Activated naive CD8-positive, alpha-beta T cell treated with anti-CD3 and anti-CD28 coated beads, Interleukin-2, amount 10 ng/mL, durations not matched to agents 7 days and 5 days (primary cell): ENCODE results near the gene SPATA2L. TPM values are rescaled to one million over a fixed set of nuclear protein-coding genes. Genes with fewer than 3 reads are reported as not detected.

Source experiments
- ATAC-seq: fragments of 150-1000 bp; cut with Tn5 transposase; one replicate; pipeline ENCODE4 v1.10.0; 2021; ENCODE audit warnings: low read depth, moderate library complexity
- POLR2A ChIA-PET: fragments of 350-600 bp; sonication (Branson Sonifier 250); formaldehyde crosslinking; loops from one replicate; lab custom pipeline; 2021; ENCODE audit warnings: antibody characterized with exemption; lab: Charles Lee
- DNase-seq: peaks from one replicate; pipeline ENCODE4 v3.0.0; 2021
- H3K27ac Mint-ChIP-seq: one replicate; pipeline ENCODE4 v1.8.0; 2022; ENCODE audit warnings: mild to moderate bottlenecking, mixed read lengths
- H3K27me3 Mint-ChIP-seq: one replicate; pipeline ENCODE4 v1.8.0; 2022; ENCODE audit warnings: mild to moderate bottlenecking, moderate library complexity, mixed read lengths
- H3K36me3 Mint-ChIP-seq: one replicate; pipeline ENCODE4 v1.8.0; 2021; ENCODE audit warnings: mild to moderate bottlenecking, mixed read lengths
- H3K4me1 Mint-ChIP-seq: one replicate; pipeline ENCODE4 v1.8.0; 2021; ENCODE audit warnings: mixed read lengths
- H3K4me3 Mint-ChIP-seq: one replicate; pipeline ENCODE4 v1.8.0; 2022; ENCODE audit warnings: mild to moderate bottlenecking, moderate library complexity, mixed read lengths
- H3K9me3 Mint-ChIP-seq: one replicate; pipeline ENCODE4 v1.8.0; 2021; ENCODE audit warnings: mixed read lengths
- total RNA-seq, 2 experiments: library from RNA; stranded (reverse); gene quantifications; one replicate each; pipeline ENCODE4 v1.2.3, GENCODE V29; 2021

Gene SPATA2L
- total RNA-seq, 2 experiments from 2014 or later = 7.6 to 8.0 TPM

DNA sequence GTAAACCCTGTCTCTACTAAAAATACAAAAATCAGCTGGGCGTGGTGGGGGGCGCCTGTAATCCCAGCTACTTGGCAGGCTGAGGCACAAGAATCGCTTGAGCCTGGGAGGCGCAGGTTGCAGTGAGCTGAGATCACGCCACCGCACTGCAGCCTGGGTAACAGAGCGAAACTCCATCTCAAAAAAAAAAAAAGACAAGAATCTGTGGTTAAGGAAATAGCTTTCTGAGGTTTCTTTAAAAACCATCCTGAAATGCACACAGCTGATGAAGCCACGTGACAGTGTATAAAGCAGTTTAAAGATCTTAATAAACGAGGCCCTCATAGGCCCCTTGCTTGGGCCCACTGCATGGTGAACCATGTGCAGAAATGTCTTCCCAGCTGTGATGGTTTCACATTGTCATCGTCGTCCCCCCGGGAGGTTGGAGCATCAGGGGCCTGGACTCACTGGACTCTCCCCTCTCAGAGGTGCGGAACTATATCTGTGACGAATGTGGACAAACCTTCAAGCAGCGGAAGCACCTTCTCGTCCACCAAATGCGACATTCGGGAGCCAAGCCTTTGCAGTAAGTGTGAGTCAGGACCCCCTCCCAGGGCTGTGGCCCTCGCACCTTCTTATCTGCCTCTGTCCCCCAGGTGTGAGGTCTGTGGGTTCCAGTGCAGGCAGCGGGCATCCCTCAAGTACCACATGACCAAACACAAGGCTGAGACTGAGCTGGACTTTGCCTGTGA lies 36.0 kb upstream of the SPATA2L start:
- H3K27me3 Mint-ChIP-seq = no peaks in the 10 kb centered on the region
- peaks cover 47% of the 10 kb centered on the region for H3K36me3 Mint-ChIP-seq
- peaks cover 21% of the 10 kb centered on the region for H3K4me1 Mint-ChIP-seq
- no peak for DNase-seq
- peak overlapping the region; percentile 82 for H3K27ac Mint-ChIP-seq
- H3K9me3 Mint-ChIP-seq = no peaks in the 10 kb centered on the region
- H3K4me3 Mint-ChIP-seq = peak overlapping the region; percentile 31
- POLR2A ChIA-PET = interaction anchor here (1.0 to 1.7 kb wide), 9 partner anchors 8 to 136 kb away, joined by 3 to 18 read pairs (median 5); partner anchors contain the start of gene TCF25
- peak; percentile 60 for ATAC-seq

DNA sequence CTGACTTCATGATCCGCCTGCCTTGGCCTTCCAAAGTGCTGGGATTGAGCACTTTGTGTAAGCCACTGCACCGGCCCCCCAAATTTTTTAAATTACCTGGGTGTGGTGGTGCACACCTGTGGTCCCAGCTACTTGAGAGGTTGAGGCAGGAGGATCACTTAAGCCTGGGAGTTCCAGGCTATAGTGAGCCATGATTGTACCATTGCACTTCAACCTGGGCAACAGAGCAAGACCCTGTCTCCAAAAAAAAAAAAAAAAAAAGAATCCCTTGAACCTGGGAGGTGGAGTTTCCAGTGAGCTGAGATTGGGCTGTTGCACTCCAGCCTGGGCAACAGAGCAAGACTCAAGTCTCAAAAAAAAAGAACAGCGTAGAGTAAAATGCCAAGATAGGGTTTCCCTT lies 35.0 kb upstream of the SPATA2L start:
- Mint-ChIP-seq H3K9me3 (no peaks in the 10 kb centered on the region), H3K36me3 (peaks cover 53% of the 10 kb centered on the region), H3K4me1 (peaks cover 25% of the 10 kb centered on the region), H3K4me3 (peak overlapping the region; percentile 31), H3K27me3 (no peaks in the 10 kb centered on the region), H3K27ac (peak overlapping the region; percentile 82)
- POLR2A ChIA-PET = interaction anchor here (1.0 to 1.4 kb wide), 2 partner anchors 9 to 13 kb away, joined by 6 to 18 read pairs; no protein-coding TSS in a partner anchor
- DNase-seq = no peak
- ATAC-seq = no peak

DNA sequence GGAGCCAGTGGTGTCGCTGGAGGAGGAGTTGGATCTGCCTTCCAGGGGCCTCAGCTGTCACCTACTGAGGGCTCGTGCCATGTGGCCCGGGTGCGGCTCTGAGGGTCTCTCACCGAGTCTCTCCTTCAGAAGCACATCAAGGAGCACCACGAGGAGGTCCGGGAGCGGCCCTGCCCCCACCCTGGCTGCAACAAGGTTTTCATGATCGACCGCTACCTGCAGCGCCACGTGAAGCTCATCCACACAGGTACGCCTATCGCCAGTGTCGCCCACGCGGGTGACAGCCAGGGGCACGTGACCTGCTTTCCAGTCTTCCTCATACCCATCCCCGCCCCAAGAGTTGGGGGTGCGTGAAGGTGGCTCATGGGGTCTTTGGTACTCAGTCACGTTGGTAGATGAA lies 32.3 kb upstream of the SPATA2L start:
- Mint-ChIP-seq H3K4me3 (no peak overlapping the region), H3K36me3 (peaks cover 54% of the 10 kb centered on the region), H3K9me3 (no peaks in the 10 kb centered on the region), H3K4me1 (peaks cover 21% of the 10 kb centered on the region), H3K27me3 (no peaks in the 10 kb centered on the region), H3K27ac (no peak overlapping the region)
- ATAC-seq (no peak), DNase-seq (no peak)
- POLR2A ChIA-PET = interaction anchor here (1.6 kb wide), 1 partner anchor 10 kb away, joined by 9 read pairs; no protein-coding TSS in a partner anchor

DNA sequence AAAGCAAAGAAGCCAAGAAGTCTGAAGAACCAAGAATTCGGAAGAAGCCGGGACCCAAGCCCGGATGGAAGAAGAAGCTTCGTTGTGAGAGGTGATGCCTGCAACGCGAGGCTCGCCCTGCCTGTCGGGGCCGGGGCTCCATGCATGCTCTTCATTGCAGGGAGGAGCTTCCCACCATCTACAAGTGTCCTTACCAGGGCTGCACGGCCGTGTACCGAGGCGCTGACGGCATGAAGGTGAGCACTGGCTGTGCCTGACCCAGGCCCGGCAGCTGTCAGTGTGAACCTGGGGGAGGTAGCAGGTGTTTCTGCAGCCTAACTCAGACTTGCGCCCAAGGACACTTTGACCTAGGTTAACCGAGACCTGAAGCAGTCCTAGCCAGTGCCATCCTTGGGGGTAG lies 31.8 kb upstream of the SPATA2L start:
- peaks cover 52% of the 10 kb centered on the region for H3K36me3 Mint-ChIP-seq
- ATAC-seq = no peak
- no peak overlapping the region for H3K27ac Mint-ChIP-seq
- no peak overlapping the region for H3K4me3 Mint-ChIP-seq
- POLR2A ChIA-PET = interaction anchor here (1.6 kb wide), 1 partner anchor 9 kb away, joined by 9 read pairs; no protein-coding TSS in a partner anchor
- DNase-seq = no peak
- peaks cover 21% of the 10 kb centered on the region for H3K4me1 Mint-ChIP-seq
- H3K9me3 Mint-ChIP-seq = no peaks in the 10 kb centered on the region
- H3K27me3 Mint-ChIP-seq = no peaks in the 10 kb centered on the region

DNA sequence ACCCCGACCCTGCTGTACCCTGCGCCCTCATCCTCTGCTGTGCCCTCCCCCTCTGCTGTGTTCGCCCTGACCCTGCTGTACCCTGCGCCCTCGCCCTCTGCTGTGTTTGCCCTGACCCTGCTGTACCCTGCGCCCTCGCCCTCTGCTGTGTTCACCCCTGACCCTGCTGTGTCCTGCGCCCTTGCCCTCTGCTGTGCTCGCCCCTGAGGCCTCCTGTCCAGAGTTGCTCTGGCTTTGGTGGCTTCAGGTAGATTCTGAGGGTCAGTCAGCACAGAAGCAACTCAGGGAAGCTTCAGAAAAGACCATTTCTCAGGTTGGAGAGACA lies 31.4 kb upstream of the SPATA2L start:
- H3K36me3 Mint-ChIP-seq = peaks cover 51% of the 10 kb centered on the region
- H3K4me3 Mint-ChIP-seq = no peak overlapping the region
- peak overlapping the region; percentile 40 for H3K27ac Mint-ChIP-seq

DNA sequence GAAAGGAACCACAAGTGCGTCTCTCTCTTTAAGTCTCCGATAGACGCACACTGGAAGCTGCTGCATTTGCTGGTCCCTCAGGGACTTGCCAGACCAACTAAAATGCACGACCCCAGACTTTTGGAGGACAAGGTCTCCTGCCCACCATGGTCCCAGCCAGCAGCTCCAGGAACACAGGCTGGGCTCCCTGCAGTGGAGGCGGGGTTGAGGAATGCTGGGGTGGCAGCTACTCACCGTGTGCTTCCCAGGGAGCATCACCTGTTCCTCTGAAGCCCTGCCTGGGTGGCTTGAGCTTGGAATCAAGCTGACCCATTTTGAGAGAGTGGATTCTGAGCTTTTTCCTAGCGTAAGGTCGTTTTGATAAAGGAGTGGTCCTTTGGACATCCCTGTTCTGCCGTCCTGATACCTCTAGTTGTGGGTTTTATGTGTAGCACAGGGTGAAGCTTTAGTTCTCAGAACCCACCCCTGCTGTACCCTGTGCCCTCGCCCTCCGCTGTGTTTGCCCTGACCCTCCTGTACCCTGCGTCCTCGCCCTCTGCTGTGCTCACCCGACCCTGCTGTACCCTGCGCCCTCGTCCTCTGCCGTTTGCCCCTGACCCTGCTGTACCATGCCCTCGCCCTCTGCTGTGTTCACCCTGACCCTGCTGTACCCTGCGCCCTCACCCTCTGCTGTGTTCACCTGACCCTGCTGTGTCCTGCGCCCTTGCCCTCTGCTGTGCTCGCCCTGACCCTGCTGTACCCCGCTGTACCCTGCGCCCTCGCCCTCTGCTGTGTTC lies 30.8 kb upstream of the SPATA2L start:
- H3K27ac Mint-ChIP-seq = peak overlapping the region; percentile 7
- no peaks in the 10 kb centered on the region for H3K27me3 Mint-ChIP-seq
- H3K36me3 Mint-ChIP-seq = peaks cover 46% of the 10 kb centered on the region

More for the DNA sequence above, 31.4 kb upstream of the SPATA2L start:
- POLR2A ChIA-PET = interaction anchor here (1.0 to 1.6 kb wide), 2 partner anchors 9 kb away, joined by 3 to 9 read pairs; no protein-coding TSS in a partner anchor
- H3K9me3 Mint-ChIP-seq = no peaks in the 10 kb centered on the region
- no peaks in the 10 kb centered on the region for H3K27me3 Mint-ChIP-seq
- DNase-seq (no peak), ATAC-seq (no peak)
- H3K4me1 Mint-ChIP-seq = peaks cover 21% of the 10 kb centered on the region

DNA sequence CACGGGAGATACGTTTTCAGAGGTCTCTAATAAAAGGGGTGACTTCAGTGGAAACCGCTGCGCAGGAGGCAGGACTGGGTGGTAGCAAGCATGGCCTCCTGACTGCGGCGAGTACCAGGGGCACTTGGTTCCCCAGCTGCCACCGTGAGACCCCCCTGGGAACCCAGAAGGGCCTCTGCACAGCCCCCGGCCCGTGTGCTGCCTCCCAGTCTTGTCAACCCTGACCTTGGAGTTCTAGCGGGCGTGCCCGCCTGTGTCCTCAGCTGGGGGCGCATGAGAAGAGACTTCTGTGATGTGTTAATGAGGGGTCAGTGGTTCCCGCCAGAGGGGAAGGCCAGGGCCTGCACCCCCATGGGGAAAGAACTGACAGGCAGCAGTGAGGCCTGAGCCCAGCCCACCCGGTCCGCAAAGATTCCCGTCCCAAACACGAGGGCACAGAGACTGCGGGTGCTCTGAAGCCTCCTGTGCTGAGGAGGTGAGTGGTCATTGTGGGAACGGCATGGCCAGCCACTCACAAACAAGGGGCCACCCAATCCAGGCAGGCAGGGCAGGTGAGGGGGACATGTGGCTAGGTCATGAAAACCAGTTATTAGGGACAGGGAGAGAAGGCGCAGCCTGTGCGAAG lies 29.2 kb upstream of the SPATA2L start:
- ATAC-seq (no peak), DNase-seq (no peak)
- Mint-ChIP-seq H3K4me3 (no peak overlapping the region), H3K4me1 (peaks cover 19% of the 10 kb centered on the region), H3K27ac (no peak overlapping the region), H3K9me3 (no peaks in the 10 kb centered on the region), H3K36me3 (peaks cover 45% of the 10 kb centered on the region), H3K27me3 (no peaks in the 10 kb centered on the region)
- POLR2A ChIA-PET = no interaction called here

More for the DNA sequence above, 30.8 kb upstream of the SPATA2L start:
- H3K4me1 Mint-ChIP-seq = peaks cover 19% of the 10 kb centered on the region
- POLR2A ChIA-PET = interaction anchor here (1.0 kb wide), 1 partner anchor 8 kb away, joined by 3 read pairs; no protein-coding TSS in a partner anchor
- no peak overlapping the region for H3K4me3 Mint-ChIP-seq
- ATAC-seq (no peak), DNase-seq (no peak)
- H3K9me3 Mint-ChIP-seq = no peaks in the 10 kb centered on the region

DNA sequence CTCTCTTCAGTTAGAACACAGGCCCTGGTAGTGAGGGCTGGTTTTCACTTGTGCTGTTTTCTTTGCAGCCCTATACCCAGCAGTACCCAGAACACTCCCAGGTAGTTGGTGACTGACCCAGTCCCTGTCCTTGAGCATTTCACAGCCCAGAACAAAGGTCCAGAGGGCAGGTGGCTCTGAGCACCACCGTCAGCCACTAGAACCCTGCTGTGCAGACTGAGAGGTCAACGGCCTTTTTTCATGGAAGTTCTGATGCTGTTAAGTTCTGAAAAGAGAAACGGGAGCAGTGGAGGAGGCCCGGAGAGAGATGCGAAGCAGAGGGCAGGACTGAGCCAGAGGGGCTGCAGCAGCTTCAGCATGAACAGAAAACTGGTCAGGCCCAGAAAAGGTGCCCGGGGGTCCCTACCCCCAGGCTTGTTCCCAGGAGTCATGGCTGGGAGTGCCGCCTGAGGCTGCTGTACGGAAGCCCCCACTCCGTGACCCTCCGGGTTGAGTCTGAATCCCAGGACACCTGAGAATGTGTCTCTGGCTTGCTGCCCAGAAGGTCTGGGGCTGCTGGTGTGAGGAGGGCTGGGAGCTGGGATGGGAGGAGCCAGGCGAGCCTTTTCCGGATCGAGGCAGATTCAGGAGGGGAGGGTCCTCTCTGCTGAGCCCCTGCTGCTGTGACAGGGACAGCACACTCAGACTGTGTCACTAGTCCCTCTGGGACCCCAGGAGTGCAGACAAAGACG lies 28.5 kb upstream of the SPATA2L start:
- H3K4me1 Mint-ChIP-seq = peaks cover 19% of the 10 kb centered on the region
- ATAC-seq (no peak), DNase-seq (no peak)
- H3K4me3 Mint-ChIP-seq = no peak overlapping the region
- H3K27me3 Mint-ChIP-seq = no peaks in the 10 kb centered on the region
- H3K27ac Mint-ChIP-seq = peak overlapping the region; percentile 13
- no peaks in the 10 kb centered on the region for H3K9me3 Mint-ChIP-seq
- POLR2A ChIA-PET = interaction anchor here (0.9 kb wide), 1 partner anchor 31 kb away, joined by 5 read pairs; no protein-coding TSS in a partner anchor
- H3K36me3 Mint-ChIP-seq = peaks cover 40% of the 10 kb centered on the region

DNA sequence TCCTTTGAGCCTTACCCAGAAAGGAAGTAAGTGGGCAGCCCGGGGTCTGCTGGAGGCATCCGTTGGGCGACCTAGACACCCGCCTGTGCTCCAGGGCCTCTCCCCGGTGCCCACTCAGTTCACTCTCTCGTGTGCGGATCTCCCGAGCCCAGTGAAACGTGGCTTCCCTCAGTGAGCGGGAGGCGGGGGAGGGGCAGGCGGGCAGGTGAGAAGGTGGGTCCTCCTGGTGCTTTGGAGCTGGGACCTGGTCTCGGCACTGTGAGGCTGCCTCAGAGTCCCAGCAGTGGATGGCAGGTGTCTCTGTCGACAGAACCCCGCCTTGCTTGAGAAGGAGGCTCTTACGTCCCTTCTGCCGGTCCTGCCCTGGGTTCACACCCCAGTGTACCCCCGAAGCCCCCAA lies 27.8 kb upstream of the SPATA2L start:
- H3K27me3 Mint-ChIP-seq = no peaks in the 10 kb centered on the region
- POLR2A ChIA-PET = interaction anchor here (0.9 kb wide), 1 partner anchor 32 kb away, joined by 5 read pairs; no protein-coding TSS in a partner anchor
- H3K4me1 Mint-ChIP-seq = peaks cover 19% of the 10 kb centered on the region
- H3K27ac Mint-ChIP-seq = no peak overlapping the region
- H3K4me3 Mint-ChIP-seq = no peak overlapping the region
- H3K36me3 Mint-ChIP-seq = peaks cover 33% of the 10 kb centered on the region
- DNase-seq (no peak), ATAC-seq (no peak)
- H3K9me3 Mint-ChIP-seq = no peaks in the 10 kb centered on the region

DNA sequence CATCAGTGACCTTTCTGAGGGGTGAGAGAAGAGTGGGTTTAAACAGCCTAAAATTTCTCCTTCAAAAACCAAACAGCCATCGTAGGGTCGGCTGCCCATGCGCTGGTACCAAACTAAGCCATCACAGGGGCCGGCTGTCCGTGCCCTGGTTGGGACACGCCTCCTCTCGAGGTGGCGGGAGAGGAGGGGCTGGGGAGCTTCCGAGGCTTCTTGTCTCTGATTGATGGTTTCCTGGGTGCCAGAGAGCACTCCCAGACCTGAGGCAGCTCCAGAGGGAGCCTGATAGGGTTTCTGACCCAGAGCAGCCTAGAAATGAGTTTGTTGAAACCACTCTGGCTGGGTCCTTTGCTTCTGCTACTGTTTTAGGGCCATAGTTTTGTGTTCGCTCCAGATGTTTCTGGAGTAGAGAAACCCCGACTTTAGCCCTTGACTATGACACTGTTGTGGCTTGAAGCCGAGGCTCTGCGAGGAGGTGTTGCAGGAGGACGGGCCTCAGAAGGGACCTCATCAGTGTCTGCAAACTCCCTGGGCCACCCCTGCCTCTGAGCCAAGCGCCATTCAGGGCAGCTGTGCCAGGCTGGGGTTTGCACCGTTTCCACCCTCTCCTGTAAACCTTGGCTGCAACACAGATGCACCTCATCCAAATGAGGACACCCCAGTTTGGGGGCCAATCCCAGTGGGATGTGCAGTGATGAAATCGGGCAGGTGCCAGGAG lies 26.1 kb upstream of the SPATA2L start:
- peak overlapping the region; percentile 66 for H3K27ac Mint-ChIP-seq
- H3K9me3 Mint-ChIP-seq = no peaks in the 10 kb centered on the region
- H3K4me1 Mint-ChIP-seq = peaks cover 28% of the 10 kb centered on the region
- no peaks in the 10 kb centered on the region for H3K27me3 Mint-ChIP-seq
- ATAC-seq (no peak), DNase-seq (no peak)
- H3K36me3 Mint-ChIP-seq = peaks cover 30% of the 10 kb centered on the region
- peak overlapping the region; percentile 45 for H3K4me3 Mint-ChIP-seq
- POLR2A ChIA-PET = interaction anchor here (0.6 to 1.6 kb wide), 5 partner anchors 11 to 149 kb away, joined by 3 to 5 read pairs (median 3); no protein-coding TSS in a partner anchor

DNA sequence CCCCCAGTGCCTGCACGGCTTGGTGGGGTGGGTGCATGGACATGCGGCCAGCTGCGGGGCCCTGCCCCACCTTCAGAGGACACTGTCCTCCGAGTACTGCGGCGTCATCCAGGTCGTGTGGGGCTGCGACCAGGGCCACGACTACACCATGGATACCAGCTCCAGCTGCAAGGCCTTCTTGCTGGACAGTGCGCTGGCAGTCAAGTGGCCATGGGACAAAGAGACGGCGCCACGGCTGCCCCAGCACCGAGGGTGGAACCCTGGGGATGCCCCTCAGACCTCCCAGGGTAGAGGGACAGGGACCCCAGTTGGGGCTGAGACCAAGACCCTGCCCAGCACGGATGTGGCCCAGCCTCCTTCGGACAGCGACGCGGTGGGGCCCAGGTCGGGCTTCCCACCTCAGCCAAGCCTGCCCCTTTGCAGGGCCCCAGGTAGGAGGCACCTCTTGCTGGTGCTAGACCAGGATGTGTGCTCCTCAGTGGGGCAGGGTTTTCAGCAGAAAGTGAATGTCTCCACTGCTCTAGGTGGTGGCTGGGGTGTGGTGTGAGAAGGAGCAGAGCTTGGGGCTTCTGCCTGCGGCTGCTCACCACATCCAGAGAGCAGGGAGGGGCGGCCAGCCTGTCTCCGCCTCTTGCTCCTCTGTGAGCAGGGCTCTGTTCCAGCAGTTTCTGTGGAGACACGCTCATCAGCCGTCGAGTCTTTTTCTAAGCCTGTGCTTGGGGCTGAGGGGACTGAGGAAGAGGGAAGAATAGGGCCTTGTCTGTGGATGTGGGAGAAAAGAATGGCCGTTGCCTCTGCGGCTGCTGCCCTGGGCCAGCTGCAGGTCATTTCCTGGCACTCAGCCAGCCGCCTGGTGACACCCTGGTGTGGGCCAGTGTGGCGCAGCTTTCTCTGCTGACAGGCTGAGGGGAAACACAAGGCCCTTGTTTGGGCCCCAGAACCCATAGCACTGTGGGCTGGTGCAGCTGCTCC lies 22.1 kb upstream of the SPATA2L start:
- Mint-ChIP-seq H3K4me1 (peaks cover 39% of the 10 kb centered on the region), H3K27ac (peak overlapping the region; percentile 97), H3K9me3 (no peaks in the 10 kb centered on the region), H3K27me3 (no peaks in the 10 kb centered on the region), H3K4me3 (peak overlapping the region; percentile 99), H3K36me3 (peaks cover 16% of the 10 kb centered on the region)
- POLR2A ChIA-PET = interaction anchor here (1.0 to 3.5 kb wide), 21 partner anchors 9 to 216 kb away, joined by 3 to 33 read pairs (median 6); partner anchors contain the start of genes CDK10, CHMP1A, SPATA2L and SPATA33
- DNase-seq (peak; percentile 86), ATAC-seq (peak; percentile 63)
